ENCODE results near the gene DENND4C. TPM values are rescaled to one million over a fixed set of nuclear protein-coding genes. Genes with fewer than 3 reads are reported as not detected.
"Not testable (repeated sequence)": the region's sequence is repeated elsewhere in the genome, so short reads cannot be mapped to it uniquely, and the experiment has no call there.

DENND4C gene
- total RNA-seq, 2 experiments from 2014 or later: 17.4 to 18.5 TPM

- peak overlapping the region; percentile 99 for H3K27ac Mint-ChIP-seq
- ATAC-seq: no peak
- peaks cover 54% of the 10 kb centered on the region for H3K36me3 Mint-ChIP-seq (ENCODE audit: low read depth)
- H3K27me3 Mint-ChIP-seq: no peaks in the 10 kb centered on the region
- intact Hi-C loops (cut with micrococcal nuclease): loop anchor here (2.0 kb wide), 2 partner anchors 28 to 76 kb away; partner anchors contain the start of gene ACER2
- no peaks in the 10 kb centered on the region for H3K9me3 Mint-ChIP-seq
- no peak for DNase-seq
- CTCF ChIA-PET: interaction anchor here (1.2 kb wide), 1 partner anchor 84 kb away, joined by 5 read pairs; no protein-coding TSS in a partner anchor
- H3K4me1 Mint-ChIP-seq (ENCODE audit: low read depth): peaks cover 34% of the 10 kb centered on the region
- POLR2A ChIA-PET: interaction anchor here (0.6 to 2.6 kb wide), 30 partner anchors 8 to 279 kb away, joined by 3 to 24 read pairs (median 5); partner anchors contain the start of genes ACER2 and DENND4C
- H3K4me3 Mint-ChIP-seq: peak overlapping the region; percentile 98
- TF ChIP-seq, protein P1, sequence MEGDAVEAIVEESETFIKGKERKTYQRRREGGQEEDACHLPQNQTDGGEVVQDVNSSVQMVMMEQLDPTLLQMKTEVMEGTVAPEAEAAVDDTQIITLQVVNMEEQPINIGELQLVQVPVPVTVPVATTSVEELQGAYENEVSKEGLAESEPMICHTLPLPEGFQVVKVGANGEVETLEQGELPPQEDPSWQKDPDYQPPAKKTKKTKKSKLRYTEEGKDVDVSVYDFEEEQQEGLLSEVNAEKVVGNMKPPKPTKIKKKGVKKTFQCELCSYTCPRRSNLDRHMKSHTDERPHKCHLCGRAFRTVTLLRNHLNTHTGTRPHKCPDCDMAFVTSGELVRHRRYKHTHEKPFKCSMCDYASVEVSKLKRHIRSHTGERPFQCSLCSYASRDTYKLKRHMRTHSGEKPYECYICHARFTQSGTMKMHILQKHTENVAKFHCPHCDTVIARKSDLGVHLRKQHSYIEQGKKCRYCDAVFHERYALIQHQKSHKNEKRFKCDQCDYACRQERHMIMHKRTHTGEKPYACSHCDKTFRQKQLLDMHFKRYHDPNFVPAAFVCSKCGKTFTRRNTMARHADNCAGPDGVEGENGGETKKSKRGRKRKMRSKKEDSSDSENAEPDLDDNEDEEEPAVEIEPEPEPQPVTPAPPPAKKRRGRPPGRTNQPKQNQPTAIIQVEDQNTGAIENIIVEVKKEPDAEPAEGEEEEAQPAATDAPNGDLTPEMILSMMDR (IDR thresholded peaks at IDR 0.05): no peak
These were observed 150.3 kb downstream of the DENND4C start for GRCh38 chr9:19380826-19381075.

- TF ChIP-seq, protein P1 (IDR thresholded peaks at IDR 0.05): no peak
- H3K27me3 Mint-ChIP-seq: peaks cover 2% of the 10 kb centered on the region
- CTCF ChIA-PET: interaction anchor here (1.0 kb wide), 1 partner anchor 76 kb away, joined by 5 read pairs; no protein-coding TSS in a partner anchor
- no peak for DNase-seq
- H3K9me3 Mint-ChIP-seq: no peaks in the 10 kb centered on the region
- POLR2A ChIA-PET: no interaction called here
- peak overlapping the region; percentile 34 for H3K27ac Mint-ChIP-seq
- H3K4me3 Mint-ChIP-seq: peak overlapping the region; percentile 98
- peaks cover 26% of the 10 kb centered on the region for H3K4me1 Mint-ChIP-seq (ENCODE audit: low read depth)
- intact Hi-C loops (cut with micrococcal nuclease): loop anchor here (2.0 kb wide), 2 partner anchors 27 to 75 kb away; partner anchors contain the start of gene ACER2
- peaks cover 45% of the 10 kb centered on the region for H3K36me3 Mint-ChIP-seq (ENCODE audit: low read depth)
- ATAC-seq: no peak
These were observed 151.2 kb downstream of the DENND4C start for GRCh38 chr9:19381656-19382055.

GRCh38 chr9:19385212-19385611 is 154.7 kb downstream of the DENND4C start:
- peaks cover 13% of the 10 kb centered on the region for H3K4me1 Mint-ChIP-seq (ENCODE audit: low read depth)
- ATAC-seq; H3K27ac Mint-ChIP-seq; POLR2A ChIA-PET; intact Hi-C loops (cut with micrococcal nuclease); H3K4me3 Mint-ChIP-seq; H3K27me3 Mint-ChIP-seq; H3K9me3 Mint-ChIP-seq; DNase-seq: not testable (repeated sequence)
- peaks cover 10% of the 10 kb centered on the region for H3K36me3 Mint-ChIP-seq (ENCODE audit: low read depth)
- CTCF ChIA-PET: interaction anchor here (1.5 kb wide), 1 partner anchor 79 kb away, joined by 5 read pairs; no protein-coding TSS in a partner anchor

DNA sequence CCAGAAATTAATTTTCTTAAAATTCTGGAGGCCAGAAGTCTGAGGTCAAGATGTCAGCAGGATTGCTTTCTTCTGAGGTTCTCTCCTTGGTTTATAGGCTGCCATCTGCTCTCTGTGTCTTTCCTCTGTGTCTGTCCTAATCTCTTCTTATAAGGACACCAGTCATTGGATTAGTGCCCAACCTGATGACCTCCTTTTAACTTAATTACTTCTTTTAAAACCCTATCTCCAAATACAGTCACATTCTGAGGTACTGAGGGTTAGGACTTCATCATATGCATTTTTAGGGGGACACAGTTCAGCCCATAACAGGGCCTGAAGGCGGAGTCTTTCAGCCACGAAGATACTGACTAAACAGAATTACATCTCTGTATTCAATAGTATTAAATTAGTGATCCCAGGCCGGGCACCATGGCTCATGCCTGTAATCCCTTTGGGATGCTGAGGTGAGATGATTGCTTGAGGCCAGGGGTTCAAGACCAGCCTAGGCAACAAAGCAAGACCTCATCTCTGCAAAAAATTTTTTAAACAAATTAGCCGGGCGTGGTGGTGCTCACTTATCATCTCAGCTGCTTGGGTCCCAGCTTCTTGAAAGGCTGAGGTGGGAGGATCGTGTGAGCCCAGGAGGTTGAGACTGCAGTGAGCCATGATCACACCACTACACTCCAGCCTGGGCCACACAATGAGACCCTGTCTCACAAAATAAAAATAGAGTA is 155.5 kb downstream of the DENND4C start:
- Mint-ChIP-seq H3K27ac (no peak overlapping the region), H3K9me3 (no peaks in the 10 kb centered on the region), H3K36me3 (ENCODE audit: low read depth) (peaks cover 4% of the 10 kb centered on the region), H3K4me1 (ENCODE audit: low read depth) (peaks cover 11% of the 10 kb centered on the region), H3K27me3 (peaks cover 2% of the 10 kb centered on the region), H3K4me3 (no peak overlapping the region)
- ATAC-seq: no peak
- POLR2A ChIA-PET: no interaction called here
- CTCF ChIA-PET: interaction anchor here (0.8 kb wide), 1 partner anchor 12 kb away, joined by 3 read pairs; no protein-coding TSS in a partner anchor
- TF ChIP-seq, protein P1 (IDR thresholded peaks at IDR 0.05): no peak
- DNase-seq: no peak
- intact Hi-C loops (cut with micrococcal nuclease): no loop called here

DNA sequence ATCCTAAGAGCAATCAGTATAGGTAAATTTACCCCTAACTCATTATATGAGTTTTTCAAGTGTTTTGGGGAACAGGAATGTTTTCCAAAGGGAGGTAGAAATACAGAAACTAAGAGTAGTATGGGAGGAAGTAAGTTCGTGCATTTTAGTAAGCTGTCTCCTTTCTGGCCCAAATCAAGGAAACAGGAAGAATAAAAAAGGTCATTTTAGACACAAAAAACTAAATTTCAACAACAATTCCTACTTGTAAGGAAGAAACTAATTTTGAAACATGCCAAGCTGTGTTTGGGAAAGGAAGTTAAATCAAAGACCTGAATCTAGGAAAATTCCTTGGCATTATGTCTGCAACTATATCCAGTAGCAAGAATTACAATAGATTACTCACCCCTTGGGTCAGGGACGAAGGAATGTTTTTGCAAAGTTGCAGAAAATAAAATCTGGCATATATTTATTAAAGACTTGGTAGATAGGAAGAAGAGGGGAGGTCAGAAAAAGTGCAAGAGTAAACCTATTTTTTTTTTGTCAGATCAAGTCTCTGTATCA is 156.1 kb downstream of the DENND4C start:
- peaks cover 5% of the 10 kb centered on the region for H3K4me1 Mint-ChIP-seq (ENCODE audit: low read depth)
- peaks cover 2% of the 10 kb centered on the region for H3K27me3 Mint-ChIP-seq
- ATAC-seq: no peak
- CTCF ChIA-PET: interaction anchor here (0.8 kb wide), 1 partner anchor 11 kb away, joined by 3 read pairs; no protein-coding TSS in a partner anchor
- H3K9me3 Mint-ChIP-seq: no peaks in the 10 kb centered on the region
- no peak for DNase-seq
- no peaks in the 10 kb centered on the region for H3K36me3 Mint-ChIP-seq (ENCODE audit: low read depth)
- POLR2A ChIA-PET: no interaction called here
- H3K4me3 Mint-ChIP-seq: no peak overlapping the region
- intact Hi-C loops (cut with micrococcal nuclease): no loop called here
- TF ChIP-seq, protein P1 (IDR thresholded peaks at IDR 0.05): no peak
- no peak overlapping the region for H3K27ac Mint-ChIP-seq
